ENCODE data around the gene NRXN3.

Gene NRXN3

DNA sequence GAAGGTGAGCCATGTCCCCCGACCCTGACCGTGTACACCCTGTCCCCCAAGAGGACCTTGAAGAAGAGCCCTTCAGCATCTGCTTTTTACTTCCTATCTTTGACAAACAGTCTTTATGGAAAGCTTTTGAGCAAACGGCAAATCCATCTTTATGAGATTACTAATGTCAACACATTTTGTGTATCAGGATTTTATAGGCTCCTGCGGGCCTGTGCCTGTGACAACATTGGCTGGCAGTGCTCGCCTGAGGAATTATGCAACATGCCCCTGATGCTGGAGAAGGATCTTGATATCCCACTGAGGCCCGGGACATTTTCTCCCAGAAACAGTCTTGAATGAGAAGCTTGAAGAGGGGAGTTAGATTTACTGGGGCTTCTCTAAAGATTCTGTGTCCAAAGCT lies 416.5 kb downstream of the NRXN3 start:
- Histone ChIP-seq H3K4me2 (ENCODE audit: low read length) (no peak overlapping the region), H3K4me1 (ENCODE audit: insufficient read depth, low read length, severe bottlenecking) (no peaks in the 10 kb centered on the region), H3K9me3 (ENCODE audit: low read length) (no peaks in the 10 kb centered on the region), H3K79me2 (ENCODE audit: insufficient read depth, low read length) (no peaks in the 10 kb centered on the region), H3K9me2 (ENCODE audit: low read depth, low read length) (no peaks in the 10 kb centered on the region), H4K20me1 (ENCODE audit: insufficient read depth, low read length) (no peaks in the 10 kb centered on the region), H3K4me3 (ENCODE audit: low read depth, low read length, poor library complexity, severe bottlenecking) (no peak overlapping the region), H2AFZ (ENCODE audit: low read length) (no peak overlapping the region), H3K27ac (ENCODE audit: low read depth, low read length, poor library complexity, severe bottlenecking) (no peak overlapping the region), H3K9ac (ENCODE audit: low read length) (no peak overlapping the region), H3K36me3 (ENCODE audit: insufficient read depth, low read length) (no peaks in the 10 kb centered on the region), H3F3A (ENCODE audit: insufficient read depth, low read length) (no peaks in the 10 kb centered on the region), H3K27me3 (ENCODE audit: insufficient read depth, low read length) (no peaks in the 10 kb centered on the region)
- TF ChIP-seq EZH2 (IDR thresholded peaks at IDR 0.05; ENCODE audit: borderline replicate concordance, low read length) = no peak
- TF ChIP-seq, protein P1, sequence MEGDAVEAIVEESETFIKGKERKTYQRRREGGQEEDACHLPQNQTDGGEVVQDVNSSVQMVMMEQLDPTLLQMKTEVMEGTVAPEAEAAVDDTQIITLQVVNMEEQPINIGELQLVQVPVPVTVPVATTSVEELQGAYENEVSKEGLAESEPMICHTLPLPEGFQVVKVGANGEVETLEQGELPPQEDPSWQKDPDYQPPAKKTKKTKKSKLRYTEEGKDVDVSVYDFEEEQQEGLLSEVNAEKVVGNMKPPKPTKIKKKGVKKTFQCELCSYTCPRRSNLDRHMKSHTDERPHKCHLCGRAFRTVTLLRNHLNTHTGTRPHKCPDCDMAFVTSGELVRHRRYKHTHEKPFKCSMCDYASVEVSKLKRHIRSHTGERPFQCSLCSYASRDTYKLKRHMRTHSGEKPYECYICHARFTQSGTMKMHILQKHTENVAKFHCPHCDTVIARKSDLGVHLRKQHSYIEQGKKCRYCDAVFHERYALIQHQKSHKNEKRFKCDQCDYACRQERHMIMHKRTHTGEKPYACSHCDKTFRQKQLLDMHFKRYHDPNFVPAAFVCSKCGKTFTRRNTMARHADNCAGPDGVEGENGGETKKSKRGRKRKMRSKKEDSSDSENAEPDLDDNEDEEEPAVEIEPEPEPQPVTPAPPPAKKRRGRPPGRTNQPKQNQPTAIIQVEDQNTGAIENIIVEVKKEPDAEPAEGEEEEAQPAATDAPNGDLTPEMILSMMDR (IDR thresholded peaks at IDR 0.05; ENCODE audit: low read length) = no peak

DNA sequence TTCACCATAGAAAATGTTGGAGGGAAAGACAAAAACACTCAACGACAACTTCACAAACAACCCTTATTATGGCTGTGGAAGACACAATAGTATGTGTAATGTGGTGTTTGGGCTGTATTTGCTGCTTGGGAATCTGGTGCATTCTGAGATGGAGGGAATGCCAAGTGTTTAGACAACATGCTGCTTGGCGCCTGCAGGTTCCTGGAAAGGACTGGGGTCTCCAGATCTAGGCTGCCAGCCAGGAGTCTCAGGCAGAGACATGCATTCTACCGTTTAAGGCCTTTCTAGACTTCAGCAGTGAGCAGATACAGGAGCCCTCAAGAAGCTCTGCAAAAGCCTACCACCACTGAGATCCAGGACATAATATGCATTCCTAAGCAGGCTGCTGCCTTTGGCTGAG lies 418.7 kb downstream of the NRXN3 start:
- no peaks in the 10 kb centered on the region for H3K36me3 ChIP-seq (ENCODE audit: insufficient read depth, low read length)
- no peaks in the 10 kb centered on the region for H3K4me1 ChIP-seq (ENCODE audit: insufficient read depth, low read length, severe bottlenecking)
- TF ChIP-seq, protein P1 (IDR thresholded peaks at IDR 0.05; ENCODE audit: low read length) = no peak
- TF ChIP-seq EZH2 (IDR thresholded peaks at IDR 0.05; ENCODE audit: borderline replicate concordance, low read length) = no peak
- no peaks in the 10 kb centered on the region for H3F3A ChIP-seq (ENCODE audit: insufficient read depth, low read length)
- H3K9me3 ChIP-seq (ENCODE audit: low read length) = no peaks in the 10 kb centered on the region
- H2AFZ ChIP-seq (ENCODE audit: low read length) = no peak overlapping the region
- no peak overlapping the region for H3K27ac ChIP-seq (ENCODE audit: low read depth, low read length, poor library complexity, severe bottlenecking)
- no peaks in the 10 kb centered on the region for H3K79me2 ChIP-seq (ENCODE audit: insufficient read depth, low read length)
- H4K20me1 ChIP-seq (ENCODE audit: insufficient read depth, low read length) = no peaks in the 10 kb centered on the region
- H3K9me2 ChIP-seq (ENCODE audit: low read depth, low read length) = no peaks in the 10 kb centered on the region
- H3K27me3 ChIP-seq (ENCODE audit: insufficient read depth, low read length) = no peaks in the 10 kb centered on the region
- H3K4me3 ChIP-seq (ENCODE audit: low read depth, low read length, poor library complexity, severe bottlenecking) = no peak overlapping the region
- H3K4me2 ChIP-seq (ENCODE audit: low read length) = no peak overlapping the region
- no peak overlapping the region for H3K9ac ChIP-seq (ENCODE audit: low read length)

DNA sequence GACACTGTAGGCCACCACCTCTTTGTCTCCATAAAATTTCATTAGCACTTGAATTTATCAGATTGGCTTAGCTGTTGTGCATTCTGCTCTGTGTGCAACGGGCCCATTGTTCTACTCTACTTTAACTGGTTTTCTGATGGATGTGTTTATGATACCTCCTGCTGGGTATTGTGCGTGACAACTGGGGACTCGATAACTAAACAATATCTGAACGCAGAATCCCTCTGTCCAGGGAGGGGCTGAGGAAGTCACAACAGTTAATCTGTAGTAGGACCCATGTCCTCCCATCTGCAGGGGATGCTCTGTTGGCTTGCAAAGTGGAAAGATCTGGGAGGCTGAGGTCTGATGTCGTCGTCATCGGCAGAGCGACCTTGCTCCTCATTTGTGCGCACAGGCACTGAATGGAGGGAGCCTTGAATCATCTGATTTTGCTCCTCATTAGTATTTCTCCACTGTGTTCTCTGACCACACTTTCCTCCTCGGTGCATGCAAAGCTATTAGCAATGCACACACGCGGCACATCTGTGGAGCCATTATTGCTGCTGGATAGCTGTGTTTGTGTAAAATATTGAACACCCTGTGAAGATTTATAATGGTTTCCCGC lies 422.5 kb downstream of the NRXN3 start:
- Histone ChIP-seq H4K20me1 (ENCODE audit: insufficient read depth, low read length) (no peaks in the 10 kb centered on the region), H3K4me3 (ENCODE audit: low read depth, low read length, poor library complexity, severe bottlenecking) (no peak overlapping the region), H3F3A (ENCODE audit: insufficient read depth, low read length) (no peaks in the 10 kb centered on the region), H3K9me3 (ENCODE audit: low read length) (no peaks in the 10 kb centered on the region), H3K27ac (ENCODE audit: low read depth, low read length, poor library complexity, severe bottlenecking) (no peak overlapping the region), H3K36me3 (ENCODE audit: insufficient read depth, low read length) (no peaks in the 10 kb centered on the region), H3K4me2 (ENCODE audit: low read length) (no peak overlapping the region), H3K79me2 (ENCODE audit: insufficient read depth, low read length) (no peaks in the 10 kb centered on the region), H3K27me3 (ENCODE audit: insufficient read depth, low read length) (no peaks in the 10 kb centered on the region), H3K9me2 (ENCODE audit: low read depth, low read length) (no peaks in the 10 kb centered on the region), H2AFZ (ENCODE audit: low read length) (no peak overlapping the region), H3K4me1 (ENCODE audit: insufficient read depth, low read length, severe bottlenecking) (no peaks in the 10 kb centered on the region), H3K9ac (ENCODE audit: low read length) (no peak overlapping the region)
- TF ChIP-seq EZH2 (IDR thresholded peaks at IDR 0.05; ENCODE audit: borderline replicate concordance, low read length) = no peak
- TF ChIP-seq, protein P1 (IDR thresholded peaks at IDR 0.05; ENCODE audit: low read length) = no peak

Data from OCI-LY1 (cell line).